Right atrium auricular region (tissue), 2 donors: ENCODE results near the gene SETX. TPM values are rescaled to one million over a fixed set of nuclear protein-coding genes. Genes with fewer than 3 reads are reported as not detected.
"Not testable (repeated sequence)": the region's sequence is repeated elsewhere in the genome, so short reads cannot be mapped to it uniquely, and the experiment has no call there.

Source experiments
- DNase-seq: peaks from one replicate; pipeline ENCODE4 v3.0.0-alpha.2; 2019; ENCODE audit warnings: low spot score
- H3K27ac ChIP-seq, 2 donors: fragments of 200-600 bp; sonication (generic); 1 replicate in 1 of 2; 2 replicates in 1 of 2; pipeline ENCODE4 v1.5.1; 2016 to 2019
- H3K27me3 ChIP-seq, 2 donors: fragments of 200-600 bp; sonication (generic); one replicate each; pipeline versions ENCODE4 v1.5.1 to v1.6.0; 2017 to 2019
- H3K36me3 ChIP-seq: fragments of 200-600 bp; sonication (generic); one replicate; pipeline ENCODE4 v1.5.1; 2016
- H3K4me1 ChIP-seq, 2 donors: fragments of 200-600 bp; sonication (generic); one replicate each; pipeline versions ENCODE4 v1.5.1 to v1.6.0; 2017 to 2019
- H3K4me3 ChIP-seq, 2 donors: fragments of 200-600 bp; sonication (generic); 1 replicate in 1 of 2; 2 replicates in 1 of 2; pipeline ENCODE4 v1.5.1; 2017 to 2019; ENCODE audit warnings: mild to moderate bottlenecking in 1 of 2, moderate library complexity in 1 of 2
- H3K9me3 ChIP-seq, 2 donors: fragments of 200-600 bp; sonication (generic); one replicate each; pipeline ENCODE4 v1.5.1; 2019
- CTCF ChIP-seq, 2 donors: fragments of 200-600 bp; sonication (generic); IDR thresholded peaks; one replicate each; pipeline ENCODE4 v1.5.1; 2019; ENCODE audit warnings: antibody characterized with exemption in 2 of 2
- total RNA-seq, 2 donors: library from RNA; depleted of rRNA; stranded (reverse); fragments of >200 nt; gene quantifications; one replicate each; pipeline ENCODE4 v1.1.0, GENCODE V29; 2016

Gene SETX
- total RNA-seq, 2 donors from 2014 or later = 32.3 to 33.9 TPM

GRCh38 chr9:132288966-132289365 lies 65.8 kb downstream of the SETX start:
- H3K4me1 ChIP-seq = peaks cover 0 to 15% of the 10 kb centered on the region in 2 donors
- DNase-seq = no peak
- no peak overlapping the region for H3K4me3 ChIP-seq
- peaks cover 64% of the 10 kb centered on the region for H3K36me3 ChIP-seq
- no peaks in the 10 kb centered on the region for H3K9me3 ChIP-seq
- TF ChIP-seq CTCF (IDR thresholded peaks at IDR 0.05) = no peak
- H3K27me3 ChIP-seq = no peaks in the 10 kb centered on the region
- peak overlapping the region; percentile 18 to 50 for H3K27ac ChIP-seq

- no peak overlapping the region for H3K4me3 ChIP-seq
- DNase-seq = no peak
- TF ChIP-seq CTCF (IDR thresholded peaks at IDR 0.05) = no peak
- peaks cover 67% of the 10 kb centered on the region for H3K36me3 ChIP-seq
- no peaks in the 10 kb centered on the region for H3K9me3 ChIP-seq
- peak overlapping the region; percentile 18 to 50 for H3K27ac ChIP-seq
- H3K27me3 ChIP-seq = no peaks in the 10 kb centered on the region
- H3K4me1 ChIP-seq = peaks cover 0 to 15% of the 10 kb centered on the region in 2 donors
These were observed 66.4 kb downstream of the SETX start for GRCh38 chr9:132288361-132288760.

DNA sequence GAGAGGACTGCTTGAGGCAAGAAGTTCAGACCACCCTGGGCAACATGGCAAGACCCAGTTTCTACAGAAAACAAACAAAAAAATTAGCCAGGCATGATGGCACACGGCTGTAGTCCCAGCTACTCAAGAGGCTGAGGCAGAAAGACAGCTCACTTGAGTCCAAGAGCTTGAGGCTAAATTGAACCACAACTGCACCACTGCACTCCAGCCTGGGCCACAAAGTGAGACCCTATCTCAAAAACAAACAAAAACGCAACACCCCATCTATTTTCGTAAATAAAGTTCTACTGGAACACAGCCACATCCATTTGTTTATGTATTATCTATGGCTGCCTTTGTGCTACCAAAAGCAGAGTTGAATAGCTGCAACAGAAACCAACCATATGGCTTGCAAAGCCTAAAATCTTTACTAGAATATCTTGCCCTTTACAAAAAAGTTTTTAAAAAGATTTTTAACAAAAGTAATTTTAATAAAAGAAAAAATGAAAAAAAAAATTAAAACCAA lies 67.5 kb downstream of the SETX start:
- Histone ChIP-seq H3K27me3 (no peaks in the 10 kb centered on the region), H3K4me3 (no peak overlapping the region), H3K9me3 (no peaks in the 10 kb centered on the region), H3K36me3 (peaks cover 74% of the 10 kb centered on the region), H3K27ac (no peak overlapping the region), H3K4me1 (peaks cover 0 to 15% of the 10 kb centered on the region in 2 donors)
- TF ChIP-seq CTCF (IDR thresholded peaks at IDR 0.05) = no peak
- no peak for DNase-seq

- TF ChIP-seq CTCF (IDR thresholded peaks at IDR 0.05) = no peak
- Histone ChIP-seq H3K4me3 (no peak overlapping the region), H3K36me3 (peaks cover 96% of the 10 kb centered on the region)
These were observed 70.9 kb downstream of the SETX start for GRCh38 chr9:132283863-132284262.

GRCh38 chr9:132283165-132283564 lies 71.6 kb downstream of the SETX start:
- DNase-seq = no peak
- Histone ChIP-seq H3K4me3 (no peak overlapping the region), H3K36me3 (peaks cover 100% of the 10 kb centered on the region), H3K27ac (no peak overlapping the region), H3K9me3 (no peaks in the 10 kb centered on the region), H3K27me3 (no peaks in the 10 kb centered on the region), H3K4me1 (peaks cover 0 to 5% of the 10 kb centered on the region in 2 donors)
- TF ChIP-seq CTCF (IDR thresholded peaks at IDR 0.05) = no peak

More at GRCh38 chr9:132283863-132284262, 70.9 kb downstream of the SETX start:
- Histone ChIP-seq H3K27me3 (no peaks in the 10 kb centered on the region), H3K9me3 (no peaks in the 10 kb centered on the region), H3K4me1 (peaks cover 0 to 10% of the 10 kb centered on the region in 2 donors), H3K27ac (no peak overlapping the region)
- DNase-seq = no peak

- Histone ChIP-seq H3K4me1 (no peaks in the 10 kb centered on the region), H3K27me3 (no peaks in the 10 kb centered on the region), H3K36me3 (peaks cover 97% of the 10 kb centered on the region), H3K4me3 (no peak overlapping the region), H3K27ac (no peak overlapping the region), H3K9me3 (no peaks in the 10 kb centered on the region)
- TF ChIP-seq CTCF (IDR thresholded peaks at IDR 0.05) = no peak
- DNase-seq = no peak
These were observed 79.9 kb downstream of the SETX start for GRCh38 chr9:132274861-132275260.

DNA sequence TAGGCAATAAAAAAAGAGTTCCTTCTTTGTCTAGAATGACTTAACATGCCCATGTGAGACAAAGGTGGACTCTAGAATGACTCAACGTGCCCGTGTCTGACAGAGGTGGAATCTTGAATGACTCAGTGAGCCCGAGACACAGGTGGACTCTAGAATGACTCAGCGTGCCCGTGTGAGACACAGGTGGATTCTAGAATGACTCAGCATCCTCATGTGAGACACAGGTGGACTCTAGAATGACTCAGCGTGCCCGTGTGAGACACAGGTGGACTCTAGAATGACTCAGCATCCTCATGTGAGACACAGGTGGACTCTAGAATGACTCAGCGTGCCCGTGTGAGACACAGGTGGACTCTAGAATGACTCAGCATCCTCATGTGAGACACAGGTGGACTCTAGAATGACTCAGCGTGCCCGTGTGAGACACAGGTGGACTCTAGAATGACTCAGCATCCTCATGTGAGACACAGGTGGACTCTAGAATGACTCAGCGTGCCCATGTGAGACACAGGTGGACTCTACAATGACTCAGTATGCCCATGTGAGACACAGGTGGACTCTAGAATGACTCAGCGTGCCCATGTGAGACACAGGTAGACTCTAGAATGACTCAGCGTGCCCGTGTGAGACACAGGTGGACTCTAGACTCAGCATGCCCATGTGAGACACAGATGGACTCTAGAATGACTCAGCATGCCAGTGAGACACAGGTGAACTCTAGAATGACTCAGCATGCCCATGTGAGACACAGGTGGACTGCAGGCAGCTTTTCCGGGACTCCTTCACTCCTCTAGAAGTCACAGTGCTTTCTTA lies 84.9 kb downstream of the SETX start:
- H3K27me3 ChIP-seq, DNase-seq, H3K9me3 ChIP-seq, H3K4me3 ChIP-seq: not testable (repeated sequence)
- Histone ChIP-seq H3K27ac (peak overlapping the region; percentile 51 to 79), H3K4me1 (peaks cover 0 to 17% of the 10 kb centered on the region in 2 donors), H3K36me3 (peaks cover 55% of the 10 kb centered on the region)
